AG09309 (cell line): Measurements from ENCODE around the gene SRSF10.
A peak's percentile ranks its signal among the peaks of the same experiment; 100 is the strongest.
"Not testable (repeated sequence)": the region's sequence is repeated elsewhere in the genome, so short reads cannot be mapped to it uniquely, and the experiment has no call there.

Source experiments
- DNase-seq: peaks from one replicate; pipeline ENCODE4 v3.0.0-alpha.2; 2010; ENCODE audit warnings: low read depth
- H3K4me3 ChIP-seq: 2 replicates; pipeline ENCODE4 v1.5.1; 2011; ENCODE audit warnings: mild to moderate bottlenecking, low read depth, low read length, moderate library complexity; ENCODE audit not compliant: control insufficient read depth
- CTCF ChIP-seq: IDR thresholded peaks from 2 replicates; pipeline ENCODE4 v1.5.1; 2011; ENCODE audit warnings: mild to moderate bottlenecking, low read depth, low read length, inconsistent platforms; ENCODE audit not compliant: insufficient read depth, control insufficient read depth; ENCODE audit errors: missing control alignments

Gene SRSF10

GRCh38 chr1:24018611-24019580 is 38.8 kb upstream of the SRSF10 start:
- TF ChIP-seq CTCF = no peak
- peak; percentile 98 for DNase-seq
- H3K4me3 ChIP-seq = no peak overlapping the region

- DNase-seq = peak; percentile 76
- TF ChIP-seq CTCF = no peak
- no peak overlapping the region for H3K4me3 ChIP-seq
These were observed 35.4 kb upstream of the SRSF10 start for GRCh38 chr1:24015221-24016210.

GRCh38 chr1:24012878-24013277 is 32.8 kb upstream of the SRSF10 start:
- not testable (repeated sequence) for H3K4me3 ChIP-seq, DNase-seq

- no peak for DNase-seq
- TF ChIP-seq CTCF = no peak
These were observed 30.5 kb upstream of the SRSF10 start for GRCh38 chr1:24010650-24011049.

GRCh38 chr1:24009406-24009805 is 29.3 kb upstream of the SRSF10 start:
- no peak for DNase-seq
- H3K4me3 ChIP-seq = no peak overlapping the region
- TF ChIP-seq CTCF = no peak

More at GRCh38 chr1:24010650-24011049, 30.5 kb upstream of the SRSF10 start:
- no peak overlapping the region for H3K4me3 ChIP-seq

- not testable (repeated sequence) for H3K4me3 ChIP-seq, DNase-seq
These were observed 28.6 kb upstream of the SRSF10 start for GRCh38 chr1:24008574-24009184.

- TF ChIP-seq CTCF = no peak
- H3K4me3 ChIP-seq = no peak overlapping the region
- DNase-seq = no peak
These were observed 27.0 kb upstream of the SRSF10 start for GRCh38 chr1:24007079-24007478.
